Fibroblast of gingiva (primary cell): Measurements from ENCODE around the gene CACNA1B.

Source experiments
- DNase-seq: peaks from one replicate; pipeline ENCODE4 v3.0.0-alpha.2; 2011; ENCODE audit warnings: low read depth

CACNA1B gene

DNA sequence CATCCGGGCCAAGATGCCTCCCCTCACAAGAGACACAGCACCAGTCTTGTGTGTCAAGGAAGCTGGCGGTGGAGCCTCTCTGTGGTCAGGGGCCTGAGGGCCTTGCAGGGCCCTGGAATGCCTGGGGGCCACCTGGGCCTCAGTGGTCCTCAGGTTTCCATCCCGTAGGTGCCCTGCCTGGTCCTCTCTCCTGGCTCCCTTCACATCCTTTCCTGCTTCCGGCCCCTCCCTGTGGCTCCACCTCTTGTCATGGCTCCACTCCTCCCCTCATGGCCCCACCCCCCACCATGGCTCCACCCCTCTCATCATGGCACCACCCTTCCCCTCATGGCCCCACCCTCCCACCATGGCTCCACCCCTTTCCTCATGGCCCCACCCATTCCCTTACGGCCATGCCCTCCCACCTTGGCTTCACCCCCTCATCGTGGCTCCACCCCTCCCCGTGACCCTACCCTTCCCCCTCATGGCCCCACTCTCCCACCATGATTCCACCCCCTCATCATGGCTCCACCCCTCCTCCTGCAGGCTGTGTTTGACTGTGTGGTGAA lies 175.8 kb downstream of the CACNA1B start:
- DNase-seq: no peak

- no peak for DNase-seq
These were observed 176.6 kb downstream of the CACNA1B start for GRCh38 chr9:138053996-138054752.

- DNase-seq: no peak
These were observed 180.1 kb downstream of the CACNA1B start for GRCh38 chr9:138057726-138058125.

DNA sequence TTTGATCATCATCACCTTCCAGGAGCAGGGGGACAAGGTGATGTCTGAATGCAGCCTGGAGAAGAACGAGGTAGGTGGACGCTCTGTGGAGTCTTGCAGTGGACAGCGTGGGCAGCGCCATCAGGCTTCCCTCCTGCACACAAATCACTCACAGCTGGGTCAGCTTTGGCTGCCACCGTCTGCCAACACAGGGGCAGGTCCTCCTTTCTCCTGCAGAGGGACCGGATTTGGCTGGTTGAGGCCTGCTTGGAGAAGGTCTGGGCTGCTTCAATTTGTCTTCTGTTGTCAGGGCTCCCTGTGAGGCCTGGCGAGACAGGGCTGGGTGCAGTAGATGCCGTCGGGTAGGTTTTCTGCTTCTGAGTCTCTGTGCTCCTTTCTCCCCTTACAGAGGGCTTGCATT lies 180.6 kb downstream of the CACNA1B start:
- no peak for DNase-seq

DNA sequence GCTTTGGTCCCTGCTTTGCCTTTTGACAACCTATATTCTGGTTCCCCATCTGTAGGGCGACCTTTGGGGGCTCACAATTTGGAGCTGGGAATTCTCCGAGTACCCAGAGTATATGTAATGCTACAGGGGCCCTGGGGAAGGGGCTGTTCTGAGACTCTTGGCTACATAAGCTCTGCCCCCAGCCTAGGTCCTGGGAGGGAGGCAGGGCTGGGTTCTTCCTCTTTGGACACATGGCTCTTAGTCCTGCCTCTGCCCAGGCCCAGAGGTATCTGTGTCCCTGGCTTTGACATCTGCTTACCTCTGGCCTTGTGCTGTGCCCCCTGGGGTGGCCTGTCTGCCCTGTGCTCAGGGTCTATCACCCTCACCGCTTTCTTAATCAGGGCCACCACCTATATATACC lies 181.6 kb downstream of the CACNA1B start:
- no peak for DNase-seq

DNA sequence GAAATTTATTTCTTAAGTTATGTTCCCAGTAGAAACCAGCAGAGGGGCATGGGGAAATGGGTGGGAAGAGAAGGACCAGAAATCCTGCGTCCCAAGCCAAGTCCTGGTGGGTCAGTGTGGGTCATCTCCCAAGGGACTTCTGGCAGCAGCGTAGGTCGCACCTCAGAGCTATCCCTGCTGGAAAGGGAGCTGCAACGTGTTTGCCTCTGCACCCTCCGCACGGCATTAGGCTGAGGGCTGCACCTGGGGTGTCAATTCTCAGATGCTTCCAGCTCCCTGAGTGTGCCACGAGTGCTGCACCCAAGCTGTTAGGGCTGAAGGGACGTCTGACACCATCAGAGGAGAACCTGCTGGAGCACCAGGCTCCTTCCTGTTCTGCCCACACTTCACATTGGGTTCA lies 182.8 kb downstream of the CACNA1B start:
- no peak for DNase-seq

DNA sequence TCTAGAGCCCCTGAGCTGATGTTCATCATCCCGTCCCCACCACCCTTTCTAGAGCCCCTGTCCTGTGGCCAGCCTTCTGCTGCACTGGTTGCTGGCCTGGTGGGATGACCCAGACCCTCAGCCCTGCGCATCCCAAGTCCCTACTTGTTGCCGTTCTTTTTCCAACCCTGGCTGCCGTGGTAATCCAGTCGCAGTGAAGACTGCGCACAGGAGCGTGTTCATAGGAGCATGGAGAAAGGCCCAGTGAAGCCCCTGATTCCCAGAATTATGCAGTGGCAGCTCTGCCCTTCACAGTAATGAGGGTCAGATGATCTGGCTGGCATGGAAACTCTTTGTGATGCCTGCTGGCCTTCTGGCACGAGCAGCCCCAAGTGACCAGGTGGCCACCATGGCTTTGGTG lies 183.3 kb downstream of the CACNA1B start:
- no peak for DNase-seq

DNA sequence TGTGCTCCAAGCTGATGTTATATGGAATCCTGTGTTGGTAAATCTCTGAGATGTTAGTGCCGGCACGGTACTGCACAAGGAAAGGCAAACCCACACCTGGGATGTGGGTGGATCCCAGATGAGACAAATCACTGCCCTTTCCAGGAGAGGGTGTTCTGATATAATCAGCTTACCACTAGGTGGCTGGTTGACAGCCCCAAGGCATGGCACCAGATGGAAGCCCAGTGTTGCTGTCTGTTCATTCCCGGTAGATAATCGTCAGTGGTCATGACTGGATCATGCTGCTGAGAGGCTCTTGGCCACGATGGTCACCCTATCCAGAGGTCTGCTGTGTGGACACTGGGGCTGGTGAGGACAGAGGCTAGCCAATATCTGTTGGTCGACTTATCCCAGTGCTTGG lies 184.0 kb downstream of the CACNA1B start:
- DNase-seq: no peak

- no peak for DNase-seq
These were observed 184.6 kb downstream of the CACNA1B start for GRCh38 chr9:138062196-138062595.

GRCh38 chr9:138063033-138063432 lies 185.5 kb downstream of the CACNA1B start:
- DNase-seq: no peak

GRCh38 chr9:138063785-138064184 lies 186.2 kb downstream of the CACNA1B start:
- no peak for DNase-seq

- no peak for DNase-seq
These were observed 187.0 kb downstream of the CACNA1B start for GRCh38 chr9:138064547-138064946.

DNA sequence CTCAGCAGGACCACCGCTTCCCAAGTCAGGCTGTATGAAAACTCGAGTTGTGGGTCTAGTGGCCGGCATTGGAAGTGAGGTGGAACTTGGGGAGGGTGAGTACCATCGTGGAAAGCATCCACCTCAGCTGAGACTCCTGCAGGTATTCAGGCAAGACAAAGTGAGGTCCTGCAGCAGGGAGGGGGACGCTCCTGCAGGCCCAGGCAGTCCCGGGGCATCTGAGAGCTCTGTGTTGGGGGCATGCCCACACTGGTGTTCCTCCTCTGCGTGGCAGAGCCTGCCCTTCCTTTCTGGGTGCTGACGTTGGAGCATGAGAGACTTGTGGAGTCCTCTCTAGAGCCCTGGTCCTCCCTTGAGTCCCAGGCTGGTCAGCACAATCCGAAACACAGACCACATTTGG lies 187.7 kb downstream of the CACNA1B start:
- no peak for DNase-seq

DNA sequence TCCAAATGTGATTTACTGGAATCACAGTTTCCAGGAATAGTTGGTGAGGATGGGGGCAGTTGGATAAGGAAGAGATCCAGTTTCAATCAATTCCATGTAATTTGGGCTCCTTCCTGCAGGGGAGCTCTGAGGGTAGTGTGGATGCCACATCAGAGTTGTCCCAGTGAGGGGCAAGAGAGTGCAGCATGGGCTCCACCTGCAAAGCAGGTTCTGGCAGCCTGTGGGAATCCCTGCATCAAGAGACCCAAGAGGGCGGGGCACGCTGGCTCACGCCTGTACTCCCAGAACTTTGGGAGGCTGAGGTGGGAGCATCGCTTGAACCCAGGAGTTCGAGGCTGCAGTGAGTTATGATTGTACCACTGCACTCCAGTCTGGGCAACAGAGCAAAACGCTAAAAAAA lies 188.5 kb downstream of the CACNA1B start:
- DNase-seq: no peak

DNA sequence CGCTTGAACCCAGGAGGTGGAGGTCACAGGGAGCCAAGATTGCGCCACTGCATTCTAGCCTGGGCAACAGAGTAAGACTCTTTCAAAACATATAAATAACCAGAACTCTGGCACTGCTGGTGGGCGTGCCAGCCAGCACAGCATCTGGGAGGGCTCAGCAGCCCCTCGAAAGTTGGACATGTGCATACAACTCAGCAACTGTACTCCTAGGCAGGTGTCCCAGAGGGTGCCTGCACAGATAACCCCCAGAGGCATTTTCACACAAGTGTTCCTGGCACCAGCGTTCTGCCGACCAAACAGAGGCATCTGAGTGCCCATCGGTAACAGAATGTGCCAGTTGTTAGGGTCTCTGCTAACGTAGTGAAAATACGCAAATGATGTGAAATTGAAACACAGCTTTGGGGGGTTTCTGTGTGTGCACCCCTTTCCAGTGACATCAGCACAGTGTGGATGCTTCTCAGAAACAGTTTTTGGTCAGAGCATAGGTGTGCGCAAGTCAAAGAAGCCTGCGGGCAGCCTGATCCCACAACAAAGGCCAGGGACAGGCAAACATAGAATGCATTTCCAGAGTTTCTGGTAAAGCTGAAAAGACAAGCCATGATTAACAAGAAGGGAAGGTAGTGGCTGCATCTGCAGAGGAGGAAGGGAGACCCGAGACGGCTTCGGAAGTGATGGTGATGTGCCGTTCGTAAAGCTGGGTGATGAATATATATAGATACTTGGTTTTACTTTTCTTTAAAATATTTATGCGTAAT lies 190.2 kb downstream of the CACNA1B start:
- no peak for DNase-seq

GRCh38 chr9:138068601-138069035 lies 191.0 kb downstream of the CACNA1B start:
- DNase-seq: no peak

DNA sequence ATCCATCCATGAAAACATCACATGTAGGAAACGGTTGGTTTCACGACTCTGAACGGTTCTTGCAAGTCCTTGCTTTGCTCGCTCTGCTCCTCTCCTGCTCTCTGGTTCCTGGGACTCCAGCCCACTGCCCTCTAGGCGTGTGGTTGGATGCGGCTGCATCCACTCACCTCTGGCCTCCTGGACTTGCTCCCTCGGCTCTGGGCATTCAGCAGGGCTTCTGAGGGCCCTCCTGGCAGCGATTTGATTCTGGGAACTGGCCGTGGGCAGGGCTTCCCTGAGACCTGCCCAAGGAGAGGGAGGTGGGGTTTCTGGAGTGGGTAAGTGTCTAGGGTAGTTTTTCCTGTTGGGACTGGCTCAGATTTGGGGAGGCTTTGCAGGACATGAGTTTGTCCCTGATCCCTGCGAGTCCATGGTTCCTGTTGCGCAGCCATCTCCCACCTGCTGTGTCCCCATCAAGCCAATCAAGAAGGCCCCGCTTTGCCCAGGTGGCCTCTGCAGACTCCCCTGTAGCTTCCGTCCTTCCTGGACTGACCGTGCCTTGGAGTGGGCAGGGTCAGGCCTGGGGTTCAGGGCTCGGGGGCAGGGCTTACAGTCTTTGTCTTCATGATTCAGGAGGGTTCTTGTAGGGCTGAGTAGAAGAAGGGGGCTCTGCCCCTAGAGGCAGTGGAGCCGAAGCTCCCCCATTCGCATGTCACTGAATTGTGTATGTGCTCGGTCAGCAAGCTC lies 192.3 kb downstream of the CACNA1B start:
- no peak for DNase-seq

DNA sequence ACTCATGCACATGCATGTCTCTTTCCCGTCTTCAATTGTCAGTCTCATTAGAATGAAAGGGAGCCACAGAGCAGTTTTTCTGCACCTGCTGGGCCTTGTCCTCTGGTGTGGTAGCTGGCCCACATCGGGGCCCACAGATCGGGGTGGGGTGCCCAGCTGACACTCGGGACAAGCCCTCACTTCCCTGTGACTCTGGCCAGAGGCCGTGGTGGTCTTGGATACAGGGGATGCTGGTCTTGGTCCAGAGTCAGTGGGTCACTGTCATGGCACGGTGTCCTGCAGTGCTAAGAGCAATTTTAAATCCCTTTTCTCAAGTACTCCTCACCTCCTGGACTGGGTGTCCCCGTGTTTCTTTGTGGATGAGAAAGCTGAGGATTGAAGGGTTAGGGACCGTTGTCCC lies 193.2 kb downstream of the CACNA1B start:
- DNase-seq: no peak

GRCh38 chr9:138071292-138071691 lies 193.7 kb downstream of the CACNA1B start:
- DNase-seq: no peak

DNA sequence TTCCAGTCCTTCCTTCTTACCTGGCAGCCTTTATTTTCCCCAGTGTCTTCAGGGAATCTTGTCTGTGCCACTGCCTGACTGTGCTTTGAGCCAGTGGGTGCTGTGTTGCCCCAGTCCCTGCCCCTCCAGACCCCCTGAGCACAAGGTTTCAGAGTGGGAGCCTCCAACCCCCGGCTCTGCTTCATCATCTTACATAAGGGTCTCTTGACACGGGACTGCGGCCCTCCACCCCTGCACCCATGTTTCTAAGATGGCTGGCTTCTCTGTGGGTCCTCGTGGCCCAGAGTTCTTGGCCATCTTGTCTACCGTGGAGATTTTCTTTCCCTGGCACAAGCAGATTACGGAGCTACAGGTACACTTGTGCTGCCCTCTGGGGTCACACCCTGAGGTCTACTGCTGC lies 194.1 kb downstream of the CACNA1B start:
- DNase-seq: no peak

GRCh38 chr9:138072161-138072842 lies 194.7 kb downstream of the CACNA1B start:
- DNase-seq: no peak

- no peak for DNase-seq
These were observed 195.3 kb downstream of the CACNA1B start for GRCh38 chr9:138072897-138073296.
